GM12873 (cell line): ENCODE data around the gene PATZ1.

ENCODE experiments used
- CTCF ChIP-seq: IDR thresholded peaks from 2 replicates; pipeline ENCODE4 v1.5.1; 2012; ENCODE audit warnings: low read depth, mild to moderate bottlenecking, moderate library complexity, low read length, control low read depth; ENCODE audit not compliant: insufficient read depth; ENCODE audit errors: missing control alignments

The PATZ1 gene

GRCh38 chr22:31289344-31289743 is 56.8 kb downstream of the PATZ1 start:
- TF ChIP-seq CTCF: no peak

GRCh38 chr22:31288496-31289240 is 57.5 kb downstream of the PATZ1 start:
- no peak for TF ChIP-seq CTCF

- no peak for TF ChIP-seq CTCF
These were observed 58.2 kb downstream of the PATZ1 start for GRCh38 chr22:31287818-31288495.

- no peak for TF ChIP-seq CTCF
These were observed 59.5 kb downstream of the PATZ1 start for GRCh38 chr22:31286360-31287255.

GRCh38 chr22:31284281-31285155 is 61.6 kb downstream of the PATZ1 start:
- TF ChIP-seq CTCF: no peak

GRCh38 chr22:31282748-31283468 is 63.2 kb downstream of the PATZ1 start:
- TF ChIP-seq CTCF: no peak
